H1 (cell line): Measurements from ENCODE around the gene LCOR. TPM values are rescaled to one million over a fixed set of nuclear protein-coding genes. Genes with fewer than 3 reads are reported as not detected.

ENCODE experiments used
- CHD1 ChIP-seq: IDR thresholded peaks from 2 replicates; pipeline ENCODE4 v1.6.1; 2012; ENCODE audit warnings: low read depth, low read length, improper control_type of control experiment
- MAFK ChIP-seq: IDR thresholded peaks from 2 replicates; pipeline ENCODE4 v1.6.1; 2012; ENCODE audit warnings: low read depth, mild to moderate bottlenecking, improper control_type of control experiment, low read length
- polyA plus RNA-seq, 7 experiments: library from polyadenylated mRNA; depleted of rRNA in 3 of 7; stranded (reverse) in 5 of 7; unstranded in 2 of 7; fragments of >200 nt in 5 of 7; fragments of 200-250 nt in 2 of 7; gene quantifications; 1 replicate in 5 of 7; 2 replicates in 1 of 7; 4 replicates in 1 of 7; pipeline versions ENCODE4 v1.2.1 to v1.2.3, GENCODE V29; 2011 to 2013; ENCODE audit warnings: missing spikeins in 2 of 7, mixed read lengths in 2 of 7
- total RNA-seq: library from RNA; stranded (reverse); fragmentation: NEBNext Ultra II Directional; extraction: Animal tissue kit (Norgen Biotek cat#: 25700); gene quantifications from 2 replicates; pipeline ENCODE4 v1.2.1, GENCODE V29; 2021
- TF ChIP-seq, protein P1 (sequence below): IDR thresholded peaks from 2 replicates; pipeline ENCODE4 v1.6.1; 2012; ENCODE audit warnings: inconsistent platforms

Gene LCOR
- total and polyA plus RNA-seq, 2 of the 8 experiments (the other 6 are each of a cell fraction or from before 2014, with no cell fraction given): 4.7 to 25.5 TPM

DNA sequence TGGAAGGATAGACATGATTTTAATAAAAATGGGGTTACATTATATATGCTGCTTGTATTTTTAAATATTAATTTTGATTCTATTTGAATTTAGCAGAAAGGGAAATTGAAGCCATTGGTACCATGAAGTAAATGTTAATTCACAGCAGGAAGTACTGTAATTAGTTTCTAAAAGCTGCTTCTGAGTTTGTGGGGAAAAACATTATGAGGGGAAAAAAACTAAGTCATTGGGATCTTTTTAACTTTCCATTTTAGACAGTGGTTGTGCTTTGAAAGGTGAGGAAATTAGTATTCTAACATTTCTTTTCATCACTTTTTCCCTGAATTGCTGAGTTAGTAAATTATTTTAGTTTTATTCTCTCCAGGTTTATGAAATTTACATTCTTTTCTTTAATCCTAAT lies 41.0 kb downstream of the LCOR start (continued):
- no peak for TF ChIP-seq MAFK
- TF ChIP-seq, protein P1, sequence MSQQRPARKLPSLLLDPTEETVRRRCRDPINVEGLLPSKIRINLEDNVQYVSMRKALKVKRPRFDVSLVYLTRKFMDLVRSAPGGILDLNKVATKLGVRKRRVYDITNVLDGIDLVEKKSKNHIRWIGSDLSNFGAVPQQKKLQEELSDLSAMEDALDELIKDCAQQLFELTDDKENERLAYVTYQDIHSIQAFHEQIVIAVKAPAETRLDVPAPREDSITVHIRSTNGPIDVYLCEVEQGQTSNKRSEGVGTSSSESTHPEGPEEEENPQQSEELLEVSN: no peak
- no peak for TF ChIP-seq CHD1
